Right atrium auricular region (tissue), 2 donors: ENCODE measurements around the gene ZNF408. TPM values are rescaled to one million over a fixed set of nuclear protein-coding genes. Genes with fewer than 3 reads are reported as not detected.

Experiments
- DNase-seq: peaks from one replicate; pipeline ENCODE4 v3.0.0-alpha.2; 2019; ENCODE audit warnings: low spot score
- H3K27ac ChIP-seq, 2 donors: fragments of 200-600 bp; sonication (generic); 1 replicate in 1 of 2; 2 replicates in 1 of 2; pipeline ENCODE4 v1.5.1; 2016 to 2019
- H3K27me3 ChIP-seq, 2 donors: fragments of 200-600 bp; sonication (generic); one replicate each; pipeline versions ENCODE4 v1.5.1 to v1.6.0; 2017 to 2019
- H3K36me3 ChIP-seq: fragments of 200-600 bp; sonication (generic); one replicate; pipeline ENCODE4 v1.5.1; 2016
- H3K4me1 ChIP-seq, 2 donors: fragments of 200-600 bp; sonication (generic); one replicate each; pipeline versions ENCODE4 v1.5.1 to v1.6.0; 2017 to 2019
- H3K4me3 ChIP-seq, 2 donors: fragments of 200-600 bp; sonication (generic); 1 replicate in 1 of 2; 2 replicates in 1 of 2; pipeline ENCODE4 v1.5.1; 2017 to 2019; ENCODE audit warnings: mild to moderate bottlenecking in 1 of 2, moderate library complexity in 1 of 2
- H3K9me3 ChIP-seq, 2 donors: fragments of 200-600 bp; sonication (generic); one replicate each; pipeline ENCODE4 v1.5.1; 2019
- CTCF ChIP-seq, 2 donors: fragments of 200-600 bp; sonication (generic); IDR thresholded peaks; one replicate each; pipeline ENCODE4 v1.5.1; 2019; ENCODE audit warnings: antibody characterized with exemption in 2 of 2
- total RNA-seq, 2 donors: library from RNA; depleted of rRNA; stranded (reverse); fragments of >200 nt; gene quantifications; one replicate each; pipeline ENCODE4 v1.1.0, GENCODE V29; 2016

Gene ZNF408
- total RNA-seq, 2 donors from 2014 or later: 6.0 to 9.6 TPM

DNA sequence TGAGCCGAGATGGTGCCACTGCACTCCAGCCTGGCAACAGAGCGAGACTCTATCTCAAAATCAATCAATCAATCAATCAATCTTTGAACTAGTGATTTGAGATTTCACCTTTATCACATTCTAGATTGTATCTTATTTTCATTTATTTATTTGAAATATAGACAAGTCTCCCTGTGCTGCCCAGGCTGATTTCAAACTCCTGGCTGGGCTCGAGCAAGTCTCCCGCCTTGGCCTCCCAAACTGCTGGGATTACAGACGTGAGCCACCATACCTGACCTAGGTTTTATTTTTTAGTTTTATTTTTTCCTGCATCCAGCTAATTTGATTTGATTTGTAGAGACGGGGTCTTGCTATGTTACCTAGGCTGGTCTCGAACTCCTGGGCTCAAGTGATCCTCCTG, 35.3 kb downstream of the ZNF408 start:
- Histone ChIP-seq H3K27ac (no peak overlapping the region), H3K4me1 (no peaks in the 10 kb centered on the region), H3K36me3 (no peaks in the 10 kb centered on the region), H3K4me3 (no peak overlapping the region), H3K9me3 (no peaks in the 10 kb centered on the region), H3K27me3 (no peaks in the 10 kb centered on the region)
- TF ChIP-seq CTCF (IDR thresholded peaks at IDR 0.05): no peak
- no peak for DNase-seq

DNA sequence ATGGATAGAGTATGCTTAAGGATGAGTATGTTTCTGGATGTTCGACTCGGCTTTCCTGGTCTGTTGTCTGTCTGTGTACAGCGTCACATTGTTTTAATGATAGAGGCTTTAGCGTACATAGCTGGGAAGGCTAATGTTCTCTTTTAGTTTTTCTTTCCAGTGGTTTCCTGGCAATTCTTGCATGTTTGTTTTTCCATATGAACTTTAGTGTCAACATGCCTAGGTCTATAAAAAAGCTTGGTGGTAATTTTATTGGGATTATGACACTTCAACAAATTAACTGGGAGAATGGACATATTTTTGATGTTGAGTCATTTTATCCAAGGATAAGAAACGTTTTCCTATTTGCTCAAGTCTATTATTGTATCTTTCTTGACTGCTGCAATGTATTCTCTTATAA, 35.8 kb downstream of the ZNF408 start:
- TF ChIP-seq CTCF (IDR thresholded peaks at IDR 0.05): no peak
- no peak overlapping the region for H3K27ac ChIP-seq

GRCh38 chr11:46737699-46738098, 36.9 kb downstream of the ZNF408 start:
- Histone ChIP-seq H3K27me3 (no peaks in the 10 kb centered on the region), H3K9me3 (no peaks in the 10 kb centered on the region), H3K4me3 (no peak overlapping the region), H3K4me1 (no peaks in the 10 kb centered on the region), H3K27ac (no peak overlapping the region), H3K36me3 (peaks cover 2% of the 10 kb centered on the region)
- no peak for DNase-seq
- no peak for TF ChIP-seq CTCF (IDR thresholded peaks at IDR 0.05)

More for the DNA sequence above, 35.8 kb downstream of the ZNF408 start:
- Histone ChIP-seq H3K9me3 (no peaks in the 10 kb centered on the region), H3K4me3 (no peak overlapping the region), H3K27me3 (no peaks in the 10 kb centered on the region), H3K36me3 (no peaks in the 10 kb centered on the region), H3K4me1 (no peaks in the 10 kb centered on the region)
- no peak for DNase-seq

GRCh38 chr11:46738887-46739286, 38.1 kb downstream of the ZNF408 start:
- Histone ChIP-seq H3K4me3 (no peak overlapping the region), H3K27ac (no peak overlapping the region), H3K4me1 (no peaks in the 10 kb centered on the region), H3K36me3 (peaks cover 14% of the 10 kb centered on the region), H3K9me3 (no peaks in the 10 kb centered on the region), H3K27me3 (no peaks in the 10 kb centered on the region)
- no peak for TF ChIP-seq CTCF (IDR thresholded peaks at IDR 0.05)
- no peak for DNase-seq

- Histone ChIP-seq H3K27me3 (no peaks in the 10 kb centered on the region), H3K27ac (no peak overlapping the region), H3K9me3 (no peaks in the 10 kb centered on the region), H3K36me3 (peaks cover 40% of the 10 kb centered on the region), H3K4me1 (no peaks in the 10 kb centered on the region), H3K4me3 (no peak overlapping the region)
- DNase-seq: no peak
- no peak for TF ChIP-seq CTCF (IDR thresholded peaks at IDR 0.05)
These were observed 41.0 kb downstream of the ZNF408 start for GRCh38 chr11:46741600-46742484.
